Suprapubic skin (tissue), 4 donors: ENCODE measurements around the gene GADD45G. TPM values are rescaled to one million over a fixed set of nuclear protein-coding genes. Genes with fewer than 3 reads are reported as not detected.
A peak's percentile ranks its signal among the peaks of the same experiment; 100 is the strongest.

Source experiments
- DNase-seq, 2 donors: peaks; one replicate each; pipeline ENCODE4 v3.0.0-alpha.2; 2019; ENCODE audit warnings: low spot score in 2 of 2
- H3K27ac ChIP-seq: fragments of 200-600 bp; sonication (generic); one replicate; pipeline ENCODE4 v1.5.1; 2019
- H3K27me3 ChIP-seq: fragments of 200-600 bp; sonication (generic); one replicate; pipeline ENCODE4 v1.5.1; 2019
- H3K36me3 ChIP-seq: fragments of 200-600 bp; sonication (generic); one replicate; pipeline ENCODE4 v1.5.1; 2019
- H3K4me1 ChIP-seq: fragments of 200-600 bp; sonication (generic); one replicate; pipeline ENCODE4 v1.5.1; 2019
- H3K4me3 ChIP-seq: fragments of 200-600 bp; sonication (generic); one replicate; pipeline ENCODE4 v1.5.1; 2019; ENCODE audit warnings: mild to moderate bottlenecking
- H3K9me3 ChIP-seq: fragments of 200-600 bp; sonication (generic); one replicate; pipeline ENCODE4 v1.5.1; 2019
- EP300 ChIP-seq: sonication (generic); formaldehyde crosslinking; IDR thresholded peaks from one replicate; pipeline ENCODE4 v1.6.1; 2017; ENCODE audit warnings: antibody characterized with exemption
- POLR2A ChIP-seq, 2 donors: fragments of 450-650 bp; IDR thresholded peaks; one replicate each; pipeline ENCODE4 v1.6.1; 2017; ENCODE audit warnings: antibody characterized with exemption in 2 of 2, mild to moderate bottlenecking in 2 of 2, moderate library complexity in 2 of 2
- POLR2AphosphoS5 ChIP-seq, 3 donors: sonication (generic); formaldehyde crosslinking; IDR thresholded peaks; one replicate each; pipeline ENCODE4 v1.6.1; 2017; ENCODE audit warnings: antibody characterized with exemption in 3 of 3
- WGBS: methylation state at CpG from one replicate; pipeline ENCODE4 v1.1.5; 2018; 5-methylcytosine and 5-hydroxymethylcytosine counted together
- total RNA-seq, 4 donors: library from RNA; depleted of rRNA; stranded (reverse); fragments of >200 nt; gene quantifications; one replicate each; pipeline ENCODE4 v1.1.0, GENCODE V29; 2016
- TF ChIP-seq, protein P1 (sequence below), 2 donors: fragments of 200-600 bp in 1 of 2; fragments of 450-650 bp in 1 of 2; sonication (generic) in 1 of 2; IDR thresholded peaks; one replicate each; pipeline ENCODE4 v1.5.1; 2016 to 2019; ENCODE audit warnings: antibody characterized with exemption in 2 of 2, mild to moderate bottlenecking in 1 of 2, moderate library complexity in 1 of 2

GADD45G gene
- total RNA-seq, 4 donors from 2014 or later: 4.6 to 9.7 (median 6.2) TPM

DNA sequence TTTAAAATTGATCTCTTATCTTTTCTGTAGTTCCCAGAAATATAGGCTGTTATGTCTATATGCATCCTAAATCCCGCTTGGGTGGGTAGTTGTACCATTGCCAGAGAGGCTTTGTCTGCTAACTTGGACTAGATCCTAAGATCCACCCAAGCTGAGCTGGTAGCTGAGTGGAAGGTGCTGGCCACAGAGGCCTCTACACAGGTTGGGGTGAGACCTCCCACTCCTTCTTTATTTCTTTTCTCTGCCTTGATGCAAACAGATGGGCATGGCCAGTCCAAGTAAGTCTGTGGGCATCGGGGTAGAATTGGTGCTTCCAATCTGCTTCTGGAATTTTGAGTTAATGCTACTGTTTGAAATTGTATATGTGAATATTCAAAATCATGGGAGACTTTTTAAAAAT, 14.4 kb upstream of the GADD45G start:
- no peak overlapping the region for H3K27ac ChIP-seq
- no peaks in the 10 kb centered on the region for H3K27me3 ChIP-seq
- TF ChIP-seq POLR2A (IDR thresholded peaks at IDR 0.05) (no peak), POLR2AphosphoS5 (IDR thresholded peaks at IDR 0.05) (no peak), EP300 (no peak)
- TF ChIP-seq, protein P1, sequence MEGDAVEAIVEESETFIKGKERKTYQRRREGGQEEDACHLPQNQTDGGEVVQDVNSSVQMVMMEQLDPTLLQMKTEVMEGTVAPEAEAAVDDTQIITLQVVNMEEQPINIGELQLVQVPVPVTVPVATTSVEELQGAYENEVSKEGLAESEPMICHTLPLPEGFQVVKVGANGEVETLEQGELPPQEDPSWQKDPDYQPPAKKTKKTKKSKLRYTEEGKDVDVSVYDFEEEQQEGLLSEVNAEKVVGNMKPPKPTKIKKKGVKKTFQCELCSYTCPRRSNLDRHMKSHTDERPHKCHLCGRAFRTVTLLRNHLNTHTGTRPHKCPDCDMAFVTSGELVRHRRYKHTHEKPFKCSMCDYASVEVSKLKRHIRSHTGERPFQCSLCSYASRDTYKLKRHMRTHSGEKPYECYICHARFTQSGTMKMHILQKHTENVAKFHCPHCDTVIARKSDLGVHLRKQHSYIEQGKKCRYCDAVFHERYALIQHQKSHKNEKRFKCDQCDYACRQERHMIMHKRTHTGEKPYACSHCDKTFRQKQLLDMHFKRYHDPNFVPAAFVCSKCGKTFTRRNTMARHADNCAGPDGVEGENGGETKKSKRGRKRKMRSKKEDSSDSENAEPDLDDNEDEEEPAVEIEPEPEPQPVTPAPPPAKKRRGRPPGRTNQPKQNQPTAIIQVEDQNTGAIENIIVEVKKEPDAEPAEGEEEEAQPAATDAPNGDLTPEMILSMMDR (IDR thresholded peaks at IDR 0.05): no peak
- H3K9me3 ChIP-seq: no peaks in the 10 kb centered on the region
- H3K4me3 ChIP-seq: no peak overlapping the region
- 89% methylated on average over 2 of the region's 2 CpGs for WGBS
- no peak for DNase-seq
- H3K36me3 ChIP-seq: no peaks in the 10 kb centered on the region
- peaks cover 4% of the 10 kb centered on the region for H3K4me1 ChIP-seq

DNA sequence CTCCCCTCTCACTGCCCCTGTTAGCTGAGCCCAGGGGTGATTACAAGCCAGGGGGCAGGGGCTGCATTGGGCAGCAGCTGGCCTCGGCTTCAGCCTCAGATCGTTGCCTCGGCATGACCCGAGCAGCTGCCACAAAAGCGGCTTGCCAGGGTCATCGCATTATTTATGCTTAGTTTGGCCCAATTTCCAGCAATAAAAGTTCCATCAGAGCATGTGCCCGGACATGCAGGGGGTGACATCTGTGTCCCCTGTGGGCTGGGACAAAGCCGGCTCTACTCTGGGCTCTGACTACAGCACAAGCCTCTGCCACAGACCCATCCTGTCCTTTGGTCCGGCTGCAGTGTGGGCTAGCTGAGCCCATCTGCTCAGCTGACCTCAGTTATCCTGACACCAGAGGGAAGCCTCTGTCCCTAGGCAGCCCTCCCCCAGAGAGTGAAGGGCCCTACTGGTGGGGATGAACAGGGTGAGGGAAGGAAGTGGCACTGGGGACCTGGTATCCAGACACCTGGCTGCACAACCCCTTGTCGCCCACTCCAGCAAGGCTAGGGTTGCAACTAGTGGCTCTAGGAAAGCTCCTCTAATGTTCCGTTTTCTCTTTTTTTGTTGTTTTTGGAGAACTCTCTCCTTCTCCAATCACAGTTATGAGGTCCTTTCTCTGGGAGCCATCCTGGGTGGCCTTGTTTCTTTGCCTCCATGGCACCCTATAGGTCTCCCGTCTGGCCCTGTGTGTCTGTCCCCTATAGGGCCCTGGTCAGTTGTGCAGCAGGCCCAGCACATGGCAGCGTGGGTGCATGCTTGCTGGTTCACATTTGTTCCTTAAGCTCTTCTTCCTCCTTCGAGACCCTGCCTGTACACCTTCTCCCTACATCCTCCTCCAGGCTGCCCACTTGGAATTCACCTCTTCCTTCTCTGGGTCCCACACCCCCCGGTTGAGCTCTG, 13.3 kb upstream of the GADD45G start:
- Histone ChIP-seq H3K27ac (no peak overlapping the region), H3K9me3 (no peaks in the 10 kb centered on the region), H3K36me3 (no peaks in the 10 kb centered on the region), H3K4me3 (no peak overlapping the region), H3K4me1 (peaks cover 4% of the 10 kb centered on the region), H3K27me3 (no peaks in the 10 kb centered on the region)
- 86% methylated on average over 12 of the region's 15 CpGs for WGBS
- no peak for DNase-seq
- no peak for TF ChIP-seq POLR2A (IDR thresholded peaks at IDR 0.05)
- no peak for TF ChIP-seq POLR2AphosphoS5 (IDR thresholded peaks at IDR 0.05)
- TF ChIP-seq, protein P1 (IDR thresholded peaks at IDR 0.05): no peak
- no peak for TF ChIP-seq EP300

DNA sequence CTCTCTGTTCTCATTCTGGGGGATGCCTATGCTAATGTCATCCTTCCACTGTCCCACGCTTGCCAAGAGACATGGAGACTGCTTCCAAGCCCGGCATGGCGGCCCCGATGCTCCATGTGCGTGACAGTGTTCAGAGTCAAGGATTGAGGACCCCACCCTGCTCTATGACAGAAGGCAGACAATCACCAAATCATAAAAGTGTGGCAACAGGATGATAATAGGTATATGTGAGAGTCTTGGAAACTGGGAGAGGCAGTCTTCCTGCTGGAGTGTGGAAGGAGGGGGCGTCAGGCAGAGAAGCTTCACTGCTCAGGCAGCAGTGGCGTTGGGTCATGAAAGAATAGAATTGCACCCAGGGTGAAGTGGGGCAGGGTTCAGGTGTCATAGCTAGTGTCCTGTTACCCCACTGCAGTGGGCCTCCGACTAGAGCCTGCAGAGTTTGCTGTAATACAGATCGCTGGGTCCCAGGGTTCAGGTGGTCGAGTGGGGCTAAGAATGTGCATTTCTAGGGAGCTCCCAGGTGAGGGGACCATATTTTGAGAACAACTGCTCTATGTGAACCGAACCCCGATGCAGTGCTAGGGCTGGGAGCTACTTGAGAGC, 12.5 kb upstream of the GADD45G start:
- DNase-seq: no peak
- TF ChIP-seq POLR2A (IDR thresholded peaks at IDR 0.05): no peak
- TF ChIP-seq EP300: no peak
- TF ChIP-seq, protein P1 (IDR thresholded peaks at IDR 0.05): no peak
- no peak overlapping the region for H3K4me3 ChIP-seq
- H3K9me3 ChIP-seq: no peaks in the 10 kb centered on the region
- H3K27ac ChIP-seq: no peak overlapping the region
- H3K27me3 ChIP-seq: no peaks in the 10 kb centered on the region
- peaks cover 4% of the 10 kb centered on the region for H3K4me1 ChIP-seq
- no peaks in the 10 kb centered on the region for H3K36me3 ChIP-seq
- WGBS: 98% methylated on average over 12 of the region's 12 CpGs

DNA sequence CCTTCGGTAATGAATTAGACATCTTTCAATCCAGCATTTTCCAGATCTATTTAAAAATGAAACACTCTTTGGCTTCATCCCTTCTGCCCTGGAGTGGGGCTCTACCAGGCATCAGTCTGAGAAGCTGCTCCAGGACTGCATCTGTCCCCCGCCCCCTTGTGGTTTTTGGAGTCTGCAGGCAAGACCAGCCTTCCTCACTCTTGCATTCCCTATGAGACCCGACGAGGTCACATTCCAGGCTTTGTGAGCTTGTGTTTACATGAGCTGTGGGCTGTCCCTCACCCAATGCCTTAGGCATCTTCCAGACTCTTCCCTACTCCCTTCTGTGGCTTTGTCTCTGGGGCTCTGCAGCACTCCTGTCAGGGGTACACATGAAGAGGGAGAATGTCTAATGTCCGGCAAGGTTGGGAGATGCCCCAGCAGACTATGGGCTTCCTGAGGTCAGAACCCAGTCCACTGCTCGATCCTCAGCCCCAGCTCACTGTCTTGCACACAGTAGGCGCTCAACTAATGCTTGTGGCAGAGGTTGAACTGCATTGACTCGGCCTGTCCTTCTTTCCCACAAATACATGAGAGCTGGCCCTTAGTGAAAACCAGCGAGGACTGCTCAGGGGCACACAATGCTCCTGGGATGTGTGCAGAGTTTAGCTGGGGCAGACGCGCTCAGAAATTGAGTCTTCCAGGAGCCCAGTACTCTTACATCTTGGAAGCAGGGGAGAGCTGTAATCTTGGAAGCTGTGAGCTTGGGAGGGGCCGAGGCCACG, 11.7 kb upstream of the GADD45G start:
- 61% methylated on average over 12 of the region's 13 CpGs for WGBS
- Histone ChIP-seq H3K4me1 (peaks cover 4% of the 10 kb centered on the region), H3K27me3 (no peaks in the 10 kb centered on the region), H3K4me3 (no peak overlapping the region), H3K27ac (no peak overlapping the region), H3K36me3 (no peaks in the 10 kb centered on the region), H3K9me3 (no peaks in the 10 kb centered on the region)
- TF ChIP-seq POLR2AphosphoS5 (IDR thresholded peaks at IDR 0.05): no peak
- no peak for DNase-seq

DNA sequence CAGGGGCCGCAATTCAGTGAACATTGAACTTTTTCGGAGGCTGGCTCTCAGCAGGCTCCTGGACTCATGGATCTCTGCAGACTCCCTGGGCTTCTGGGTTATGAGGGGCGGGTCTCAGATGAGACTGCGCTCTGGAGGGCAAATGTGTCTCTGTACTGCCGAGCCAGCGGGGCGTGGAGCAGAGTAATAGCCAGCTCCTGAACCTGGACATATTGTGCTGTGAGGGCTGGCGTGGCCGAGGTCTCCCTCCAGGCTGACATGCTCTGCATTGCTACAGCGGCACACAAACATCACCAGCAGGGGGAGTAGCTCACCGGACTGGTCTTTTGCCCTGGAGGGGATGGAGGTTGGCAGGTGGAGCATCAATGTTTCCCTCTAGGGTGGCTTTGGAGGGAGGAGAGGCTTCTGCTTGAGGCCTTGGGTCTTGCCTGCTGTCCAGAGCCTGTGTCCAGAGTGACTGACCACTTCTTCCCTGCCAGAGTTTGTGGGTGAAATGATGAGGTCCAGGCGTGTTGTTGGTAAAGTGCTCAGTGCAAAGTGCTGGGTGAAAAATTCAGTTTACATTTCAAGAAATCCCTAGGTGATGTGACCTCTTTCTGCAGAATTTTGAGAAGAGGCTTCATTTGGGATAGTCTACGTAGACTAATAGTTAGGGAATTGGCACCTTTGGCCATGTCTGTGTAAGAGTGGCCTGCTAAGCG, 10.9 kb upstream of the GADD45G start:
- Histone ChIP-seq H3K4me3 (no peak overlapping the region), H3K27ac (no peak overlapping the region), H3K36me3 (no peaks in the 10 kb centered on the region), H3K4me1 (peaks cover 4% of the 10 kb centered on the region), H3K9me3 (no peaks in the 10 kb centered on the region), H3K27me3 (no peaks in the 10 kb centered on the region)
- 41% methylated on average over 14 of the region's 14 CpGs for WGBS
- DNase-seq: no peak
- TF ChIP-seq POLR2AphosphoS5 (IDR thresholded peaks at IDR 0.05) (no peak), EP300 (no peak), POLR2A (IDR thresholded peaks at IDR 0.05) (no peak)
- TF ChIP-seq, protein P1 (IDR thresholded peaks at IDR 0.05): peak in 1 of 2 donors; percentile 58
